ENCODE measurements around the gene DENND11. TPM values are rescaled to one million over a fixed set of nuclear protein-coding genes. Genes with fewer than 3 reads are reported as not detected.
A peak's percentile ranks its signal among the peaks of the same experiment; 100 is the strongest.

Gene DENND11
- total and polyA plus RNA-seq, 10 of the 15 experiments (the other 5 are each of a cell fraction or from before 2014, with no cell fraction given) = 2.7 to 47.0 (median 26.6) TPM

GRCh38 chr7:141663081-141663849 lies 38.7 kb downstream of the DENND11 start:
- Histone ChIP-seq H3K4me3 (no peak overlapping the region), H2AFZ (ENCODE audit: control insufficient read depth, low read depth, low read length) (no peak overlapping the region), H3K9me3 (replicated peaks; ENCODE audit: control insufficient read depth, insufficient read depth, low read length) (no peaks in the 10 kb centered on the region), H3K27ac (ENCODE audit: control insufficient read depth, insufficient read depth) (peak overlapping the region; percentile 25; the same call in 1 of the 2 replicates), H3K36me3 (ENCODE audit: control insufficient read depth in 2 of 2, insufficient read depth in 2 of 2, low read length in 1 of 2) (peaks cover 13 to 23% of the 10 kb centered on the region in 2 experiments), H4K20me1 (ENCODE audit: control insufficient read depth, insufficient read depth) (no peaks in the 10 kb centered on the region), H3K9ac (ENCODE audit: control insufficient read depth, insufficient read depth, low read length) (no peak overlapping the region), H3K27me3 (replicated peaks in 1 of 2; ENCODE audit: control insufficient read depth in 2 of 2, insufficient read depth in 2 of 2, low read length in 1 of 2) (no peaks in the 10 kb centered on the region), H3K4me2 (ENCODE audit: control insufficient read depth, insufficient read depth) (no peak overlapping the region), H3K79me2 (ENCODE audit: control insufficient read depth, insufficient read depth, low read length) (no peaks in the 10 kb centered on the region), H3K4me1 (ENCODE audit: control insufficient read depth, insufficient read depth, low read length) (peaks cover 6% of the 10 kb centered on the region)
- intact Hi-C loops (cut with micrococcal nuclease; ENCODE audit: unreplicated experiment) = no loop called here
- ATAC-seq (no peak), FAIRE-seq (no peak), DNase-seq (ENCODE audit: low read depth, low spot score) (no peak)
- ChIA-PET RAD21 (ENCODE audit: unreplicated experiment) (no interaction called here), POLR2A (interaction anchor here (1.2 kb wide), 1 partner anchor 16 kb away, joined by 8 read pairs; no protein-coding TSS in a partner anchor), CTCF (interaction anchor here (1.4 kb wide), 1 partner anchor 8 kb away, joined by 4 read pairs; no protein-coding TSS in a partner anchor), SMC1A (ENCODE audit: uncharacterized antibody, unreplicated experiment) (interaction anchor here (2.1 kb wide), 1 partner anchor 12 kb away, joined by 9 read pairs; no protein-coding TSS in a partner anchor)
- in situ Hi-C loops (cut with MboI) = no loop called here
- WGBS (ENCODE audit: insufficient coverage, insufficient replicate concordance, low lambda C conversion rate, missing lambda C conversion rate) = 63% methylated on average over 6 of the region's 6 CpGs
- TF ChIP-seq IRF4 (IDR thresholded peaks at IDR 0.05; ENCODE audit: low read depth, low read length) = no peak
- TF ChIP-seq SP1 (IDR thresholded peaks at IDR 0.05; ENCODE audit: low read depth, low read length) = no peak
- BruUV-seq (replicated peaks) = no TSS peak

GRCh38 chr7:141660259-141660658 lies 41.7 kb downstream of the DENND11 start:
- DNase-seq (ENCODE audit: low read depth, low spot score) (no peak), ATAC-seq (no peak), FAIRE-seq (no peak)
- Histone ChIP-seq H3K9me3 (replicated peaks; ENCODE audit: control insufficient read depth, insufficient read depth, low read length) (no peaks in the 10 kb centered on the region), H3K9ac (ENCODE audit: control insufficient read depth, insufficient read depth, low read length) (no peak overlapping the region), H3K4me1 (ENCODE audit: control insufficient read depth, insufficient read depth, low read length) (peaks cover 6% of the 10 kb centered on the region), H2AFZ (ENCODE audit: control insufficient read depth, low read depth, low read length) (no peak overlapping the region), H3K27me3 (replicated peaks in 1 of 2; ENCODE audit: control insufficient read depth in 2 of 2, insufficient read depth in 2 of 2, low read length in 1 of 2) (no peaks in the 10 kb centered on the region), H3K79me2 (ENCODE audit: control insufficient read depth, insufficient read depth, low read length) (no peaks in the 10 kb centered on the region), H3K4me3 (no peak overlapping the region), H4K20me1 (ENCODE audit: control insufficient read depth, insufficient read depth) (no peaks in the 10 kb centered on the region), H3K27ac (ENCODE audit: control insufficient read depth, insufficient read depth) (no peak overlapping the region), H3K4me2 (ENCODE audit: control insufficient read depth, insufficient read depth) (no peak overlapping the region), H3K36me3 (ENCODE audit: control insufficient read depth in 2 of 2, insufficient read depth in 2 of 2, low read length in 1 of 2) (peaks cover 13 to 23% of the 10 kb centered on the region in 2 experiments)
- ChIA-PET CTCF (interaction anchor here (0.9 to 1.5 kb wide), 2 partner anchors 10 to 16 kb away, joined by 3 to 6 read pairs; no protein-coding TSS in a partner anchor), POLR2A (interaction anchor here (1.8 kb wide), 1 partner anchor 21 kb away, joined by 4 read pairs; no protein-coding TSS in a partner anchor), SMC1A (ENCODE audit: uncharacterized antibody, unreplicated experiment) (interaction anchor here (1.0 to 1.3 kb wide), 2 partner anchors 10 to 48 kb away, joined by 3 read pairs; partner anchors contain the start of gene WEE2), RAD21 (ENCODE audit: unreplicated experiment) (interaction anchor here (0.7 kb wide), 1 partner anchor 41 kb away, joined by 4 read pairs; the partner anchor contains the start of gene DENND11)
- 50% methylated on average over 4 of the region's 4 CpGs for WGBS (ENCODE audit: insufficient coverage, insufficient replicate concordance, low lambda C conversion rate, missing lambda C conversion rate)
- in situ Hi-C loops (cut with MboI) = no loop called here
- no TSS peak for BruUV-seq (replicated peaks)
- intact Hi-C loops (cut with micrococcal nuclease; ENCODE audit: unreplicated experiment) = no loop called here
- TF ChIP-seq KAT2A (conservative IDR thresholded peaks at IDR 0.05; ENCODE audit: control insufficient read depth, low read depth, low read length) (no peak), STAT1 (conservative IDR thresholded peaks at IDR 0.05) (no peak), DPF2 (IDR thresholded peaks at IDR 0.05) (no peak), HCFC1 (IDR thresholded peaks at IDR 0.05; ENCODE audit: low read length) (no peak), YY1 (IDR thresholded peaks at IDR 0.05; ENCODE audit: low read depth, low read length) (no peak), REST (IDR thresholded peaks at IDR 0.05; ENCODE audit: low read depth, low read length) (no peak), NBN (IDR thresholded peaks at IDR 0.05) (no peak), FOS (IDR thresholded peaks at IDR 0.05; ENCODE audit: borderline replicate concordance, extremely low read depth, insufficient read length) (no peak), TARDBP (IDR thresholded peaks at IDR 0.05; ENCODE audit: borderline replicate concordance) (no peak), USF1 (IDR thresholded peaks at IDR 0.05; ENCODE audit: borderline replicate concordance, extremely low read length, insufficient read depth, low read depth, low read length) (no peak), JUND (IDR thresholded peaks at IDR 0.05; ENCODE audit: low read depth, low read length) (no peak)
